NCI-H2196 (cell line): Measurements from ENCODE around the gene ASTN2.

Experiments used
- DNase-seq: peaks from one replicate; lab custom pipeline; 2025; ENCODE audit not compliant: unreplicated experiment; lab: John Stamatoyannopoulos, UW

Gene ASTN2

GRCh38 chr9:117414906-117415331, at the start of gene ASTN2:
ASTN2 (minus strand) TSS chr9:117415057; CDS start chr9:117414938, 119 bp downstream.
- no peak for DNase-seq

DNA sequence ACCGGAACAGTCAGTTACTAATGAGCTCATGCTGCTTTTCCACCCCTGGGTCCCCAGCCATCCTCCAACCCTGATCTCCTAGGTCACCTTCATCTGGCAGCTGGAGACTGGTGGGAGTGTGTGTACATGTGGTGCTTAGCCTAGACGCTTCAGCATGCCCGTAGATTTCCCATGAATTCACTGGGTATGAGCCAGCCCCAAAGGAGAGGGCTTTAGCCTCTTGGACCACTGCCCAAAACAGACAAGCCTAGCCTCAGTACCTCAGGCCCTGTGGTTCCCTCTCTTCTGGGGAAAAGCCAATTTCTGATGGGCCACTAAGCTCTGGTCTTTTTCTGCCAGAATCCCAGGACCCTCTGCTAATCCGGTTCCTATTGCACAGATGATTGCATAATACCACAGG, 48.0 kb upstream of the ASTN2 start:
- DNase-seq: no peak

- no peak for DNase-seq
Measured at GRCh38 chr9:117461386-117461785, 46.5 kb upstream of the ASTN2 start.

- DNase-seq: no peak
Measured at GRCh38 chr9:117460743-117461142, 45.9 kb upstream of the ASTN2 start.

GRCh38 chr9:117459913-117460312, 45.1 kb upstream of the ASTN2 start:
- DNase-seq: no peak

DNA sequence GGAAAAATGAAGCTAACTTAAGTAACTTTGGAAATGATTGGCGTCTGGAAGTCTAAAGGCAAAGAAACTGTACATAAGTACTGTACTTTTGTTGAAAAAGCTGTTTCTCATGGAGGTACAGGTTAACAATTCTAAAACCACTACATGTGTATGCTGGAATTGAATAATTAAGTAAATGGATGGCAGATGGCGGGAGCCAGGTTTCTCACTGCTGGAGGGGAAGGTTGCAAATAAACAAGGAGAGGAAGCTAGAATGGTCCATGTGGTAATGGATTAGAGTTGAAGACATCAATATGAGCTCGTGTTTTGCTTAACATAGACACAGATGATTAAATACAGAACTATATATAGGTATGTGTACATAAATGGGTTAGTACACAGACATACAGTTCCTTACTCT, 43.2 kb upstream of the ASTN2 start:
- no peak for DNase-seq

DNA sequence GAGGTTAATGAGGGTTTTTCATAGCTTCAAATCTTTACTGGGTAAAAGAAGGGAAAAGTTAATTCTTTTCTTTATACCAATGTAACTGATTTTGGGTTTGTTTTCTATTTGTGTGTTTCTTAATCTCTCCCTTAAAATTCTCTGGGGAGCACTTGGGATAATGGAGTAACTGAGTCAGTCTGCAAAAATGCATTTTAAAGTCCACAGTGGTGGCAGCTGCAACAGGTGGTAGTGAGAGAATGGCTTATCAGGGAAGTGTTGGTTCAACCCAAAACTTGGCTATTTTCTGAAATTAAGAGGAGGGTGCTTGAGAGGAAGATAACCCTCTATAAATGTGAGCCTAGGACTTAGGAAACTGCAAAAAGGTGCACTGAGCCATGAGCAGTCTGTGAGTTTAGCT, 39.9 kb upstream of the ASTN2 start:
- DNase-seq: no peak

- DNase-seq: no peak
Measured at GRCh38 chr9:117453737-117454136, 38.9 kb upstream of the ASTN2 start.

DNA sequence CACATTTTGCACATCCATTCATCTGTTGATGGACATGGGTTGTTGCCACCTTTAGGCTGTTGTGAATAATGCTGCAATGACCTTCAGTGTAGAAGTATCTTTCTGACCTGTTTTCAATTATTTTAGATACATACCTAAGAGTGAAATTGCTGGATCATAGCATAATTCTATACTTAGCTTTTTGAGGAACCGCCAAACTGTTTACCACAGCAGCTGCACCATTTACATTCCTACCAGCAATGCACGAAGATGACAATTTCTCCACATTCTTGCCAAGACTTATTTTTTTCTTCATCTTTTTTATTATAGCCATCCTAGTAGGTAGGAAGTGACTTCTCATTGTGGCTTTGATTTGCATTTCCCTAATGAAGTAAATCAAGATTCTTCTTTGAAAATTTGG, 36.5 kb upstream of the ASTN2 start:
- DNase-seq: no peak

- no peak for DNase-seq
Measured at GRCh38 chr9:117448066-117448465, 33.2 kb upstream of the ASTN2 start.

DNA sequence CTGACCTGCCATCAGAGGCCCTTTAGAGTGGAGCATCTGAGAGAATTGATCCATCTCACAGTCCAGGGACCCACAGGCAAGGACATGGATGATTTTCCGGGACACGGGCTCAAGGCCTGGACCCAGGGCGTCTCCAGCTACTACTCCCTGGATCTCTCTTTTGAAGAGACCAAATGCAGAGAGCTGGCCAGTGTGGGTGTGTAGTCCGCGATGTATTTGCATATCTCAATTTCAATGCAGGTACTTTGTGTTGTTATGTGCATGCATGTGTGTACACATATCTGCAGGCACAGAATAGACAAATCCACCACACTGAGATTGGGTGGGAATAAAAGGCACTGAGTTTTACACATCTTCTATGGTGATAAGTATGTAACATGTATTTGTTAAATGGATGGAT, 30.8 kb upstream of the ASTN2 start:
- DNase-seq: no peak

- DNase-seq: no peak
Measured at GRCh38 chr9:117444501-117444900, 29.6 kb upstream of the ASTN2 start.

- DNase-seq: no peak
Measured at GRCh38 chr9:117437283-117437682, 22.4 kb upstream of the ASTN2 start.

GRCh38 chr9:117435630-117436261, 20.9 kb upstream of the ASTN2 start:
- DNase-seq: no peak

DNA sequence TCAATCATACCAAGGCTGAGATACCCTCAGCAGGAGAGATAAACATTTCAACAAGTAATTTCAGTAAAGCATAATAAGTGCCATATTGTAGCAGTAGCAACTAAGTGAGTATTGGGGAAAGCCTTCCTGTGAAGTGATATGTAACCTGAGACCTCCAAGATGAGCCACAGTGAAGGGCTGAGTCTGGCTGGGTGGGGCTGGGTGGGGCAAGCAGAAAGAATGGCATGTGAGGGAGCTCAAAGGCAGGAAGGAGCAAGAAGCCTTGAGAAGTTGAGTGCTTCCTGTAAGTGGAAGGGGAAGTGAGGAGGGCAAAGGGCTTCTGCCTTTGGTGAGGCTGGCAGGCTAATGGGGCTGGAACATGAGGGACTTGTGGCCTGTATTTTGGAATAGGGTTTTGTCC, 19.7 kb upstream of the ASTN2 start:
- DNase-seq: no peak

DNA sequence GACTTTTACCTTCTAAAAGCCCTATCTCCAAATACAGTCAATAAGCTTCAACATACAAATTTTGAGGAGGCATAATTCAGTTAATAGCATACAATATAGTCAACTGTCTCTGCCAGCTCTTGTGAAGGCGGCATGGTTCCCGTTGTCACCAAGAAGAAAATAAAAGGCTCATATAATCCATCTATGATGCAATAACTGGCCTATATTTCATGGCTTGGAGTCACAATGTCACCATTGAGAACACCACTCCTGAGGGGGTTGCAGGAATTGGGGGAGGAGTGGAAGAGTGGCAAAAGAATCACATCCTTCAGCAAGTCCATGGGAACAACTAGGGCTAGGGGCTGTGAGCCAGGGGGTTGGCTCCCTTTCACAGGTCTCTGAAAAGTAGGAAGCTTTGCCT, 16.0 kb upstream of the ASTN2 start:
- DNase-seq: no peak

DNA sequence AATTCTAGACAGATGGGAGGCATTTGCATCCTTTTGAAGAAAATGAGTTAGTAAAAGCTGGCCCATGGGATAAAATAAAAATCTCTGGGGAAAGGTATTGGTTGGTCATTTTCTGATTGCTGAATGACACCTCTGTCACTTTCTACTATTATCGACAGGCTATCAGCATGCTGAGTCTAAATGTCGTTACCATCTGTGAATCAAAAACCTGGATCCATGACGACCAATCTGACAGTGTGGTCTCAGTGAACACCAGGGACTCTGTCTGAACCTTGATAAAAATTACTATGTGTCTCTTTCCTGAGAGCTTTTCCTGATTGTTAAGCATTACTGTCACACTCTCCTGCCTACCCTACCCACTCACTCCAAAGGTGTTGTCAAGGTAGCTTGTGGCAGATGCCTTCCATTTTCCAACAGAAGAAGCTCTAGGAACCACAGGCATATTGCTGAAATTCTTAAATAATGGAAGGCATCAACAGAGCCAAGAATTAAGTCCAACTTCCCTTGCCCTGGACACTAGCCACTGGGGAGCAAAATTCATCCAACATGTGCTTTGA, 12.6 kb upstream of the ASTN2 start:
- DNase-seq: no peak

DNA sequence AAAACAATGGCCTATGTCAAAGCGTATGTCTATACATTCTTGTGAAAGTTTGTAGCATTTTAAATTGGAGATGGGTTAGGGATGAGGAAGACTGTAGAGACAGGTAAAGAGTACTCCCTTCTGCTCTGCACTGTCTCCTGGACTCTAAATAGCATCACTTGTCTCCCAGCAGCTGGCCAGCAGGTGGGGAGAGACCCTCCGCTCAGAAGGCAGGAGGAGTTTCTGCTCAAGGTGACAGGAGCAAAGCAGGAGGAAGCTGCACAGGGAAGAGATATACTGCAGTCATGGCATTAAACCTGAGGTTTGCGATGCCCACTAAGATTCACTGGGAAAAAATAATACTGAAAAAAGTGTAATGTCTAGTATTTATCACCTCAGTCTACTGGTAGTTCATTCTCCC, 10.7 kb upstream of the ASTN2 start:
- DNase-seq: no peak

DNA sequence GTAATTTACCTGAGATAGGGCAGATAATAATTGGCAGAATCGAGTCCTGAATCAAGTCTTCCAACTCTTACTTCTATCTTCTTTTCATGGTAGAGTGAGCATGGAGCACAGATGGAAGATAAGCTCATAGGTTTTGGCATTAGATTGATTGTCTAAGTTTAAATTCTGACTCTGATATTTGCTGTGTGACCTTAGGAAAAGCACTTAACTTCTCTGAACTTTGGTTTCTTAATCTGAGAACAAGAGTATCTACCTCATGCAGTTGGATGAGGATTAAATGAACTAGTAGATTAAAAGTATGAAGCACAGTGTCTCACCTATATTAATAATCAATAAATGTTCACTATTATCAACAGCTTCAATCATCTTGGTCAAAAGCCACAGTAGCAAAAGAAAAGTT, 9.4 kb upstream of the ASTN2 start:
- no peak for DNase-seq

GRCh38 chr9:117418111-117418510, 3.3 kb upstream of the ASTN2 start:
- no peak for DNase-seq

GRCh38 chr9:117416856-117417255, 2.0 kb upstream of the ASTN2 start:
- DNase-seq: no peak

DNA sequence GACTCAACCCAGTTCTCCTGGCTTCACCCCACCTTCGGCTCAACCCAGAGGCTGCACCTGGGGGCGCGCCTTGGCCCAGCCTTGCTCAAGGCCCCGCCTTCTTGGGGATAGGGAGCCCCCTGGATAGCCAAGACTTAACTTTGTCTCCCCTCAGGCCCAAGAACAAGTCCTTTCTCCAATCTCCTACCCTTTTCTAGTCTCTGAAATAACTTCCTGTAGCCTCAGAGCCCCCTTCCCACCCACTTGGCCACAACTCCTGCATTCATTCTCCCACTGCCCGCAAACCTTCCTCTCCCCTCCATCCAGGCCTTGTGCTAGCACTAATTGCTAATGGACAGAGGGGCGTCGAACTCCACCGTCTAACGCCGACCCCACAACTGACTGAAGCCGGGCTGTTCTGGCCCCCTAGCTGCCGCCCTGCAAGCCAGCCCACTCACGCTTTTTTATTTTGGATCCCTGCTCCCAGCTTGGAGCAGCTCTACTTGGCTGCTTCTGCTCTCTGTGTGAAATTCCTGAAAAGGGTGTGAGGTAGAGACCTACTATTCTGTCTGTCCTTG, 579 bp upstream of the ASTN2 start:
- DNase-seq: no peak
